Measurements from ENCODE around the gene ETF1. TPM values are rescaled to one million over a fixed set of nuclear protein-coding genes. Genes with fewer than 3 reads are reported as not detected.

Gene ETF1
- total RNA-seq, 4 donors from 2014 or later = 69.8 to 195 (median 141) TPM

DNA sequence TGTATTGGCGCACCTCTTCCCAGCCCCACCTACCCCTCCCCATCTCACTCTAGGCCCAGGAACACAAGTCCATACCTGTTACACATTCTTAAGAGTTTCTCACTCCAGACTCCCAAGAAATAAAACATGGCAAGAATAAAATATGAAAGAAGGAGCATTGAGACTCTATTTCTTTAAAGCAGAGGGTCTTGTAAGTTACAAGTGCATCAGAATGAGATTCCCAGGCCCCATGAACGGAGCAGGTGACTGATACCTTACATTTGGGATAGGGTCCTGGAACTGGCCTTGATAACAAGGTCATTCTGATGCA lies 72.0 kb downstream of the ETF1 start:
- TF ChIP-seq, protein P1, sequence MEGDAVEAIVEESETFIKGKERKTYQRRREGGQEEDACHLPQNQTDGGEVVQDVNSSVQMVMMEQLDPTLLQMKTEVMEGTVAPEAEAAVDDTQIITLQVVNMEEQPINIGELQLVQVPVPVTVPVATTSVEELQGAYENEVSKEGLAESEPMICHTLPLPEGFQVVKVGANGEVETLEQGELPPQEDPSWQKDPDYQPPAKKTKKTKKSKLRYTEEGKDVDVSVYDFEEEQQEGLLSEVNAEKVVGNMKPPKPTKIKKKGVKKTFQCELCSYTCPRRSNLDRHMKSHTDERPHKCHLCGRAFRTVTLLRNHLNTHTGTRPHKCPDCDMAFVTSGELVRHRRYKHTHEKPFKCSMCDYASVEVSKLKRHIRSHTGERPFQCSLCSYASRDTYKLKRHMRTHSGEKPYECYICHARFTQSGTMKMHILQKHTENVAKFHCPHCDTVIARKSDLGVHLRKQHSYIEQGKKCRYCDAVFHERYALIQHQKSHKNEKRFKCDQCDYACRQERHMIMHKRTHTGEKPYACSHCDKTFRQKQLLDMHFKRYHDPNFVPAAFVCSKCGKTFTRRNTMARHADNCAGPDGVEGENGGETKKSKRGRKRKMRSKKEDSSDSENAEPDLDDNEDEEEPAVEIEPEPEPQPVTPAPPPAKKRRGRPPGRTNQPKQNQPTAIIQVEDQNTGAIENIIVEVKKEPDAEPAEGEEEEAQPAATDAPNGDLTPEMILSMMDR (IDR thresholded peaks at IDR 0.05) = no peak
- ATAC-seq (ENCODE audit: low FRiP score) (no peak), DNase-seq (ENCODE audit: low spot score) (no peak)

DNA sequence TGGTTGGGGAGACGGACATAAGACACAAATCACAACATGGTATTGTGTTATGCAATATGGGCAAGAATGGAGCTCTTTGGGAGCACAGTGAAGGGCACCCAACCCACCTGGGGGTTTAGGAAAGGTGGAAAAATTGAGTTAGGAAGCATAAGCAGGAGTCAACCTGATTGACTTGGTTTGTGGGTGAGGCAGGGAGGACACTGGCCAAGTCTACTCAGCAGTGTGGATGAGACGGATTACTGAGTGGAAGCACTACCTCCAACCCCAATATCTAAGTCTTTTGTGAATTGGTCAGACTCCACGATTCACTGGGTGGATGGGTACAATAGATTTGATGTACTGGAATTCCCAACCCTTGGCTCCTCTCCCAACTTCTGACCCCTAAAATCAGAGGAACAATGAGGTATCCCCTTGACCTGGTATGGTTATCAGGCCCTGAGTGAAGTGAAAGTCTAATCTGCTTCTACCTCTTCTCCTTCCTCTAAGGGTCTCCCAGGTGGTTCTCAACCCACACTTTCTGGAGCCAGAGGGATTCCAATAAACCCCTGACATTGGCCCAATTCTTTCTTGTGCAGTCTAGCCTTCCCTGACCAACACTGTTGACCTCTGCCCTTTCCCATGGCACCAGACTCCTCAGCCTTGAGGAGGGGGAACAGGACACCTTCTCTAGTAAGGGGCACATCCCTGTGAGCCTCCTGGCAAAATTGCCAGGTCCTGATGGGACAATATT lies 72.5 kb downstream of the ETF1 start:
- peak; percentile 0 for ATAC-seq (ENCODE audit: low FRiP score)
- no peak for DNase-seq (ENCODE audit: low spot score)
- TF ChIP-seq, protein P1 (IDR thresholded peaks at IDR 0.05) = no peak

DNA sequence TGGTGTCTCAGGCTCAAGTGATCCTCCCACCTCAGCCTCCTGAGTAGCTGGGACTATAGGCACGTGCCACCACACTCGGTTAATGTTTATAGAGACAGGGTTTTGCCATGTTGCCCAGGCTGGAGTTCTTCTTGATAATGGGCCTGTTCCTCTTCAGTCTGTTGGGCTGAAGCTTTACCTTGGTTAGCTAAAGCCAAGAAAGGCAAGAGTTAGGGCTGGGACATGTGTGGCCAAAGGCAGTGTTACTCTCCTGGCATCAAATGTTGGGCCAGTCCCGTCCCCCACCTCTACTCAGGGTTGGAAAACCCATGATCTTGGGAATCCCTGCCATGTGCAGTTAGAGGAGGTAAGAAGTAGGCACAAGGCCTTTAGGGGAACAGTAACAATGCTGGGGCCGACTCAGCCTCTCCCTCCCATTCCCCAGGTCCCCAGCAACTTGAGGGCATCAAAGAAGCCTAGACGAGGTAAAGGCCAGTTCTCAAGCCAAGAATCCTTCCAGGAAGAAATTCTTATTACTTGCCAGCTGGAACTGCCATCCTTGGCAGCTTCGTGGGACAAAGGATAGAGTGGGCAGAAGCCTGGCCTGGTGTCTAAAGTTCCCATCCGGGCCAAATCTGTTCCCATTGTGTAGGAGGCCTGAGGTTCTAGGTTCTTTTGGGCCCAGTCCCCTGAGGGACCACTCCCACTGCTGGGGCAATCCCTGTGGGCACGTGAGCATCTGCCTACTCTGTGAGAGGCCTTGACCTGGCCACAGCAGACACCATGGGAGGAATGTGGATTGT lies 73.3 kb downstream of the ETF1 start:
- peak; percentile 38 for ATAC-seq (ENCODE audit: low FRiP score)
- DNase-seq (ENCODE audit: low spot score) = no peak
- TF ChIP-seq, protein P1 (IDR thresholded peaks at IDR 0.05) = no peak

DNA sequence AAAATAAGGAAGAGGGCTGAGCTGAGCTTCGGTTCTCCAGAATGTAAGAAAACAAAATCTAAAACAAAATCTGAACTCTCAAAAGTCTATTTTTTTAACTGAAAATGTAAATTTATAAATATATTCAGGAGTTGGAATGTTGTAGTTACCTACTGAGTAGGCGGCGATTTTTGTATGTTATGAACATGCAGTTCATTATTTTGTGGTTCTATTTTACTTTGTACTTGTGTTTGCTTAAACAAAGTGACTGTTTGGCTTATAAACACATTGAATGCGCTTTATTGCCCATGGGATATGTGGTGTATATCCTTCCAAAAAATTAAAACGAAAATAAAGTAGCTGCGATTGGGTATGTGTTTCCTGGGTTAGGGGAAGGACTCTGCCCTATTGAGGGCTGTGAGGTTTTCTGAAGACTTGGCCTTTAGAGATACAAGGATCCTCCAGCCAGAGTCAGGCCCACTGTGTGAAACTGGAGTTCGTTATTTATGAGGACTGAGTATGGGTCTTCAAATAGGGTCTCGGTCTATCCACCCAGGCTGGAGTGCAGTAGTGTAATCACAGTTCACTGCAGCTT lies 74.0 kb downstream of the ETF1 start:
- DNase-seq (ENCODE audit: low spot score) (no peak), ATAC-seq (ENCODE audit: low FRiP score) (peak; percentile 6)
- TF ChIP-seq, protein P1 (IDR thresholded peaks at IDR 0.05) = no peak

DNA sequence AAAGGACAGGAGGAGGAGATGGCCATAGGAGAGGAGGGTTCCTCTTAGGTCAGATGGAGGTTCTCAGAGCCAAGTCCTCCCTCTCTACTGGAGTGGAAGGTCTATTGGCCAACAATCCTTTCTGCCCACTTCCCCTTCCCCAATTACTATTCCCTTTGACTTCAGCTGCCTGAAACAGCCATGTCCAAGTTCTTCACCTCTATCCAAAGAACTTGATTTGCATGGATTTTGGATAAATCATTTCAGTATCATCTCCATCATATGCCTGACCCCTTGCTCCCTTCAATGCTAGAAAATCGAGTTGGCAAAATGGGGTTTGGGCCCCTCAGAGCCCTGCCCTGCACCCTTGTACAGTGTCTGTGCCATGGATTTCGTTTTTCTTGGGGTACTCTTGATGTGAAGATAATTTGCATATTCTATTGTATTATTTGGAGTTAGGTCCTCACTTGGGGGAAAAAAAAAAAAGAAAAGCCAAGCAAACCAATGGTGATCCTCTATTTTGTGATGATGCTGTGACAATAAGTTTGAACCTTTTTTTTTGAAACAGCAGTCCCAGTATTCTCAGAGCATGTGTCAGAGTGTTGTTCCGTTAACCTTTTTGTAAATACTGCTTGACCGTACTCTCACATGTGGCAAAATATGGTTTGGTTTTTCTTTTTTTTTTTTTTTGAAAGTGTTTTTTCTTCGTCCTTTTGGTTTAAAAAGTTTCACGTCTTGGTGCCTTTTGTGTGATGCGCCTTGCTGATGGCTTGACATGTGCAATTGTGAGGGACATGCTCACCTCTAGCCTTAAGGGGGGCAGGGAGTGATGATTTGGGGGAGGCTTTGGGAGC lies 74.7 kb downstream of the ETF1 start:
- no peak for ATAC-seq (ENCODE audit: low FRiP score)
- no peak for DNase-seq (ENCODE audit: low spot score)
- TF ChIP-seq, protein P1 (IDR thresholded peaks at IDR 0.05) = no peak

DNA sequence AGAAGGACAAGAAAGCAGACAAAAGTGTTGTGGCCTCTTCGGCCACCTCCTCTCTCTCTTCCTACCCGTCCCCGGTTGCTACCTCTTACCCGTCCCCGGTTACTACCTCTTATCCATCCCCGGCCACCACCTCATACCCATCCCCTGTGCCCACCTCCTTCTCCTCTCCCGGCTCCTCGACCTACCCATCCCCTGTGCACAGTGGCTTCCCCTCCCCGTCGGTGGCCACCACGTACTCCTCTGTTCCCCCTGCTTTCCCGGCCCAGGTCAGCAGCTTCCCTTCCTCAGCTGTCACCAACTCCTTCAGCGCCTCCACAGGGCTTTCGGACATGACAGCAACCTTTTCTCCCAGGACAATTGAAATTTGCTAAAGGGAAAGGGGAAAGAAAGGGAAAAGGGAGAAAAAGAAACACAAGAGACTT lies 75.3 kb downstream of the ETF1 start:
- ATAC-seq (ENCODE audit: low FRiP score) (no peak), DNase-seq (ENCODE audit: low spot score) (no peak)
- TF ChIP-seq, protein P1 (IDR thresholded peaks at IDR 0.05) = no peak
